Measurements from ENCODE around the gene ZNRF3.

- no peak for TF ChIP-seq POLR2A (IDR thresholded peaks at IDR 0.05)
- TF ChIP-seq, protein P1, sequence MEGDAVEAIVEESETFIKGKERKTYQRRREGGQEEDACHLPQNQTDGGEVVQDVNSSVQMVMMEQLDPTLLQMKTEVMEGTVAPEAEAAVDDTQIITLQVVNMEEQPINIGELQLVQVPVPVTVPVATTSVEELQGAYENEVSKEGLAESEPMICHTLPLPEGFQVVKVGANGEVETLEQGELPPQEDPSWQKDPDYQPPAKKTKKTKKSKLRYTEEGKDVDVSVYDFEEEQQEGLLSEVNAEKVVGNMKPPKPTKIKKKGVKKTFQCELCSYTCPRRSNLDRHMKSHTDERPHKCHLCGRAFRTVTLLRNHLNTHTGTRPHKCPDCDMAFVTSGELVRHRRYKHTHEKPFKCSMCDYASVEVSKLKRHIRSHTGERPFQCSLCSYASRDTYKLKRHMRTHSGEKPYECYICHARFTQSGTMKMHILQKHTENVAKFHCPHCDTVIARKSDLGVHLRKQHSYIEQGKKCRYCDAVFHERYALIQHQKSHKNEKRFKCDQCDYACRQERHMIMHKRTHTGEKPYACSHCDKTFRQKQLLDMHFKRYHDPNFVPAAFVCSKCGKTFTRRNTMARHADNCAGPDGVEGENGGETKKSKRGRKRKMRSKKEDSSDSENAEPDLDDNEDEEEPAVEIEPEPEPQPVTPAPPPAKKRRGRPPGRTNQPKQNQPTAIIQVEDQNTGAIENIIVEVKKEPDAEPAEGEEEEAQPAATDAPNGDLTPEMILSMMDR (IDR thresholded peaks at IDR 0.05), result no peak
Observed at GRCh38 chr22:28989912-28990311, 106.5 kb downstream of the ZNRF3 start.
